GM19099 (cell line): Measurements from ENCODE around the gene NRG3.

Experiments used
- POLR2A ChIP-seq: IDR thresholded peaks from 3 replicates; pipeline ENCODE4 v1.6.1; 2011; ENCODE audit warnings: low read depth; ENCODE audit not compliant: insufficient read length; ENCODE audit errors: extremely low read depth

Gene NRG3

GRCh38 chr10:81911328-81911727 lies 36.3 kb downstream of the NRG3 start:
- no peak for TF ChIP-seq POLR2A

- no peak for TF ChIP-seq POLR2A
These were observed 39.9 kb downstream of the NRG3 start for GRCh38 chr10:81914736-81915503.

- TF ChIP-seq POLR2A, result no peak
These were observed 40.5 kb downstream of the NRG3 start for GRCh38 chr10:81915504-81915897.

- TF ChIP-seq POLR2A, result no peak
These were observed 42.7 kb downstream of the NRG3 start for GRCh38 chr10:81917666-81918065.

- no peak for TF ChIP-seq POLR2A
These were observed 43.8 kb downstream of the NRG3 start for GRCh38 chr10:81918766-81919165.

GRCh38 chr10:81920213-81920829 lies 45.3 kb downstream of the NRG3 start:
- TF ChIP-seq POLR2A, result no peak

GRCh38 chr10:81928119-81928518 lies 53.1 kb downstream of the NRG3 start:
- TF ChIP-seq POLR2A, result no peak

GRCh38 chr10:81943583-81943982 lies 68.6 kb downstream of the NRG3 start:
- no peak for TF ChIP-seq POLR2A

GRCh38 chr10:81944609-81945008 lies 69.6 kb downstream of the NRG3 start:
- no peak for TF ChIP-seq POLR2A

GRCh38 chr10:81949283-81949682 lies 74.3 kb downstream of the NRG3 start:
- TF ChIP-seq POLR2A, result no peak

- TF ChIP-seq POLR2A, result no peak
These were observed 75.4 kb downstream of the NRG3 start for GRCh38 chr10:81950358-81950757.

- no peak for TF ChIP-seq POLR2A
These were observed 78.4 kb downstream of the NRG3 start for GRCh38 chr10:81953420-81953819.

- TF ChIP-seq POLR2A, result no peak
These were observed 83.0 kb downstream of the NRG3 start for GRCh38 chr10:81957976-81958375.

GRCh38 chr10:81959016-81959415 lies 84.0 kb downstream of the NRG3 start:
- no peak for TF ChIP-seq POLR2A

- TF ChIP-seq POLR2A, result no peak
These were observed 86.6 kb downstream of the NRG3 start for GRCh38 chr10:81961451-81962184.

- no peak for TF ChIP-seq POLR2A
These were observed 88.6 kb downstream of the NRG3 start for GRCh38 chr10:81963606-81964005.
